ENCODE data around the gene NECTIN1. TPM values are rescaled to one million over a fixed set of nuclear protein-coding genes. Genes with fewer than 3 reads are reported as not detected.

Gene NECTIN1
- total and polyA plus RNA-seq, 2 experiments from 2014 or later = 1.0 to 5.2 TPM

DNA sequence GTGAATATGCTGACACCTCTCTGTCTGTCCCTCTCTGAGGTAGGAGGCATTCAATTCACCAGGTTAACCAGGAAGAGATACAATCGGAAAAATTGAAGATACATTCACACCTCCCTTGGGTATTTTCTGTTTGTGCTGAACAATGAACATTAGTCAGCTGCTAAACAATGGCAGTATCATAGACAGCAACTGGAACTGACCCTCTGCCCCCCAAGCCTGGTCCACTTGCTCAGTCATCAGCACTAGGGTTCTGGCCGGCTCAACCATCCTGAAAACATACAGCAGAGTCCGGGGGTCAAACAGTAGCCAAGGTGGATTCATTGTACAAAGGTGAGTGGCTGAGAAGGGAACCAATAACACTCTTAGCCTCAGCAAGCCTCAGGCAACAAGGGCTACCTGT, 4.0 kb downstream of the NECTIN1 start:
- no peak overlapping the region for H3K27ac ChIP-seq
- no peaks in the 10 kb centered on the region for H3K9me2 ChIP-seq (ENCODE audit: insufficient read depth)
- H3K27me3 ChIP-seq (replicated peaks; ENCODE audit: insufficient read depth) = no peaks in the 10 kb centered on the region
- peaks cover 10% of the 10 kb centered on the region for H3K4me1 ChIP-seq (ENCODE audit: insufficient read depth)
- no peaks in the 10 kb centered on the region for H3K36me3 ChIP-seq (ENCODE audit: low read depth)
- no peak overlapping the region for H3K4me2 ChIP-seq (ENCODE audit: unreplicated experiment)
- no peaks in the 10 kb centered on the region for H4K20me1 ChIP-seq (ENCODE audit: insufficient read depth)
- in situ Hi-C loops (cut with MboI) = no loop called here
- no peak for DNase-seq
- H2AFZ ChIP-seq = no peak overlapping the region
- no peak overlapping the region for H3K9ac ChIP-seq
- no peaks in the 10 kb centered on the region for H3K9me3 ChIP-seq (ENCODE audit: low read depth)
- peaks cover 11% of the 10 kb centered on the region for H3K79me2 ChIP-seq (ENCODE audit: insufficient read depth)
- H3K4me3 ChIP-seq = no peak overlapping the region
- WGBS, 2 experiments (ENCODE audit: low coverage in 1 of 2, low lambda C conversion rate in 2 of 2, missing lambda C conversion rate in 2 of 2) = 87 to 90% methylated on average over 3 of the region's 3 CpGs
- H3F3A ChIP-seq (ENCODE audit: insufficient read depth) = 0 out of 2 replicates have a peak, but pooled peaks cover 4% of the 10 kb centered on the region
- TF ChIP-seq EZH2phosphoT487 (IDR thresholded peaks at IDR 0.05; ENCODE audit: insufficient read depth, low read depth) (no peak), EZH2 (IDR thresholded peaks at IDR 0.05; ENCODE audit: insufficient read depth, poor library complexity, severe bottlenecking) (no peak)

- H4K20me1 ChIP-seq (ENCODE audit: insufficient read depth) = no peaks in the 10 kb centered on the region
- WGBS, 2 experiments (ENCODE audit: low coverage in 1 of 2, low lambda C conversion rate in 2 of 2, missing lambda C conversion rate in 2 of 2) = 80 to 87% methylated on average over 4 of the region's 4 CpGs
- H3K9me3 ChIP-seq (ENCODE audit: low read depth) = no peaks in the 10 kb centered on the region
- no peaks in the 10 kb centered on the region for H3K9me2 ChIP-seq (ENCODE audit: insufficient read depth)
- in situ Hi-C loops (cut with MboI) = no loop called here
- H3K36me3 ChIP-seq (ENCODE audit: low read depth) = no peaks in the 10 kb centered on the region
- H2AFZ ChIP-seq = no peak overlapping the region
- no peak for TF ChIP-seq EZH2phosphoT487 (IDR thresholded peaks at IDR 0.05; ENCODE audit: insufficient read depth, low read depth)
- no peak for TF ChIP-seq EZH2 (IDR thresholded peaks at IDR 0.05; ENCODE audit: insufficient read depth, poor library complexity, severe bottlenecking)
- DNase-seq = no peak
- H3K9ac ChIP-seq = no peak overlapping the region
- H3F3A ChIP-seq (ENCODE audit: insufficient read depth) = 0 out of 2 replicates have a peak, but pooled peaks cover 4% of the 10 kb centered on the region
- no peak overlapping the region for H3K27ac ChIP-seq
- H3K4me2 ChIP-seq (ENCODE audit: unreplicated experiment) = no peak overlapping the region
- peaks cover 11% of the 10 kb centered on the region for H3K79me2 ChIP-seq (ENCODE audit: insufficient read depth)
- no peak overlapping the region for H3K4me3 ChIP-seq
- 0 out of 2 replicates have a peak, but pooled peaks cover 9% of the 10 kb centered on the region for H3K4me1 ChIP-seq (ENCODE audit: insufficient read depth)
- H3K27me3 ChIP-seq (replicated peaks; ENCODE audit: insufficient read depth) = no peaks in the 10 kb centered on the region
Observed at GRCh38 chr11:119723952-119724325, 5.1 kb downstream of the NECTIN1 start.

GRCh38 chr11:119723243-119723951, 5.6 kb downstream of the NECTIN1 start:
- in situ Hi-C loops (cut with MboI) = no loop called here
- H3K4me2 ChIP-seq (ENCODE audit: unreplicated experiment) = no peak overlapping the region
- no peak overlapping the region for H3K27ac ChIP-seq
- 0 out of 2 replicates have a peak, but pooled peaks cover 9% of the 10 kb centered on the region for H3K4me1 ChIP-seq (ENCODE audit: insufficient read depth)
- 0 out of 2 replicates have a peak, but pooled peaks cover 4% of the 10 kb centered on the region for H3F3A ChIP-seq (ENCODE audit: insufficient read depth)
- peaks cover 11% of the 10 kb centered on the region for H3K79me2 ChIP-seq (ENCODE audit: insufficient read depth)
- DNase-seq = no peak
- no peak overlapping the region for H2AFZ ChIP-seq
- no peaks in the 10 kb centered on the region for H3K9me2 ChIP-seq (ENCODE audit: insufficient read depth)
- no peaks in the 10 kb centered on the region for H3K9me3 ChIP-seq (ENCODE audit: low read depth)
- no peaks in the 10 kb centered on the region for H4K20me1 ChIP-seq (ENCODE audit: insufficient read depth)
- no peak for TF ChIP-seq EZH2 (IDR thresholded peaks at IDR 0.05; ENCODE audit: insufficient read depth, poor library complexity, severe bottlenecking)
- no peak for TF ChIP-seq EZH2phosphoT487 (IDR thresholded peaks at IDR 0.05; ENCODE audit: insufficient read depth, low read depth)
- 77 to 84% methylated on average over 5 to 6 of the region's 6 CpGs for WGBS, 2 experiments (ENCODE audit: low coverage in 1 of 2, low lambda C conversion rate in 2 of 2, missing lambda C conversion rate in 2 of 2)
- no peak overlapping the region for H3K9ac ChIP-seq
- no peaks in the 10 kb centered on the region for H3K36me3 ChIP-seq (ENCODE audit: low read depth)
- H3K27me3 ChIP-seq (replicated peaks; ENCODE audit: insufficient read depth) = no peaks in the 10 kb centered on the region
- no peak overlapping the region for H3K4me3 ChIP-seq

GRCh38 chr11:119722281-119722794, 6.7 kb downstream of the NECTIN1 start:
- 0 out of 2 replicates have a peak, but pooled peaks cover 9% of the 10 kb centered on the region for H3K4me1 ChIP-seq (ENCODE audit: insufficient read depth)
- WGBS, 2 experiments (ENCODE audit: low coverage in 1 of 2, low lambda C conversion rate in 2 of 2, missing lambda C conversion rate in 2 of 2) = 88 to 94% methylated on average over 10 of the region's 10 CpGs
- 0 out of 2 replicates have a peak, but pooled peaks cover 4% of the 10 kb centered on the region for H3F3A ChIP-seq (ENCODE audit: insufficient read depth)
- H3K4me3 ChIP-seq = no peak overlapping the region
- H3K79me2 ChIP-seq (ENCODE audit: insufficient read depth) = peaks cover 7% of the 10 kb centered on the region
- no peak overlapping the region for H3K9ac ChIP-seq
- H3K27me3 ChIP-seq (replicated peaks; ENCODE audit: insufficient read depth) = no peaks in the 10 kb centered on the region
- H3K9me3 ChIP-seq (ENCODE audit: low read depth) = no peaks in the 10 kb centered on the region
- no peak for DNase-seq
- H3K36me3 ChIP-seq (ENCODE audit: low read depth) = no peaks in the 10 kb centered on the region
- H4K20me1 ChIP-seq (ENCODE audit: insufficient read depth) = no peaks in the 10 kb centered on the region
- H2AFZ ChIP-seq = no peak overlapping the region
- H3K27ac ChIP-seq = no peak overlapping the region
- no peak for TF ChIP-seq EZH2phosphoT487 (IDR thresholded peaks at IDR 0.05; ENCODE audit: insufficient read depth, low read depth)
- TF ChIP-seq EZH2 (IDR thresholded peaks at IDR 0.05; ENCODE audit: insufficient read depth, poor library complexity, severe bottlenecking) = no peak
- in situ Hi-C loops (cut with MboI) = no loop called here
- no peak overlapping the region for H3K4me2 ChIP-seq (ENCODE audit: unreplicated experiment)
- H3K9me2 ChIP-seq (ENCODE audit: insufficient read depth) = no peaks in the 10 kb centered on the region
